Placental epithelial cell (primary cell): ENCODE measurements around the gene GALR3. TPM values are rescaled to one million over a fixed set of nuclear protein-coding genes. Genes with fewer than 3 reads are reported as not detected.
A peak's percentile ranks its signal among the peaks of the same experiment; 100 is the strongest.

ENCODE experiments used
- small RNA-seq: library from RNA; depleted of rRNA; stranded (forward); fragments of <200 nt; gene quantifications from one replicate; pipeline ENCODE3, GENCODE V24; 2012
- total RNA-seq: library from RNA; depleted of rRNA; stranded (reverse); fragments of >200 nt; gene quantifications from 2 replicates; pipeline ENCODE4 v1.2.3, GENCODE V29; 2012

GALR3 gene
- not detected in 2 replicates for total RNA-seq

GRCh38 chr22:37823134-37823985, at the start of gene GALR3:
Gene GALR3 (plus strand): TSS chr22:37823382. CDS start chr22:37823407, 25 bp downstream.

GRCh38 chr22:37807410-37808293, 15.5 kb upstream of the GALR3 start, which contains the start of gene GCAT:
Gene GCAT (plus strand): TSS chr22:37807934. CDS start chr22:37807968, 34 bp downstream.

GRCh38 chr22:37849089-37849751, 26.0 kb downstream of the GALR3 start, which contains the start of gene EIF3L:
Gene EIF3L (plus strand): TSS chr22:37849419. CDS start chr22:37849450, 31 bp downstream.

Small RNAs within 50 kb of the gene (small RNA-seq; reads per million reads assigned to genes)
- gene MIR659, result 0.69 reads per million, percentile 41 among the genes with 10 or more reads in this experiment

Other genes starting within 250 kb of the GALR3 start
- gene LGALS2, start 243.3 kb upstream of the GALR3 start, total RNA-seq, result not detected in 2 replicates
- gene GGA1, start 214.5 kb upstream of the GALR3 start, total RNA-seq, result 42.7 and 45.5 TPM in 2 replicates
- gene SH3BP1, start 183.7 kb upstream of the GALR3 start, total RNA-seq, result 14.6 and 17.7 TPM in 2 replicates
- 2.0 and 4.0 TPM in 2 replicates for gene PDXP, start 164.7 kb upstream of the GALR3 start, total RNA-seq
- gene LGALS1, start 147.7 kb upstream of the GALR3 start, total RNA-seq, result 646 and 1,209 TPM in 2 replicates
- 10.6 and 20.2 TPM in 2 replicates for gene NOL12, start 137.0 kb upstream of the GALR3 start, total RNA-seq
- gene TRIOBP, start 126.3 kb upstream of the GALR3 start, total RNA-seq, result 104 and 127 TPM in 2 replicates
- gene GCAT, start 15.4 kb upstream of the GALR3 start, total RNA-seq, result 11.4 and 29.3 TPM in 2 replicates
- gene ANKRD54, start 21.0 kb downstream of the GALR3 start, total RNA-seq, result 23.9 and 35.5 TPM in 2 replicates
- 327 and 350 TPM in 2 replicates for gene EIF3L, start 26.0 kb downstream of the GALR3 start, total RNA-seq
- 106 and 183 TPM in 2 replicates for gene MICALL1, start 82.9 kb downstream of the GALR3 start, total RNA-seq
- gene C22orf23, start 130.2 kb downstream of the GALR3 start, total RNA-seq, result under 0.01 TPM in 1 of 2 replicates, not detected in the other
- 28.8 and 31.0 TPM in 2 replicates for gene POLR2F, start 130.3 kb downstream of the GALR3 start, total RNA-seq
- gene SOX10, start 161.2 kb downstream of the GALR3 start, total RNA-seq, result not detected in 2 replicates
- 20.0 and 26.4 TPM in 2 replicates for gene PICK1, start 234.0 kb downstream of the GALR3 start, total RNA-seq